Stimulated activated naive CD8-positive, alpha-beta T cell treated with anti-CD3 and anti-CD28 coated beads, Interleukin-15, Interleukin-2, amounts not matched to agents 100 U/mL and 50 U/mL, for 24 hours (primary cell): Measurements from ENCODE around the gene OGFRL1.
"Not testable (repeated sequence)": the region's sequence is repeated elsewhere in the genome, so short reads cannot be mapped to it uniquely, and the experiment has no call there.

Experiments used
- ATAC-seq: fragments of 150-1000 bp; cut with Tn5 transposase; one replicate; pipeline ENCODE4 v1.10.0; 2021
- DNase-seq: peaks from one replicate; pipeline ENCODE4 v3.0.0; 2021

OGFRL1 gene

GRCh38 chr6:71288228-71289038 is at the start of gene OGFRL1:
Gene OGFRL1 (plus strand): TSS chr6:71288811. CDS start chr6:71288937, 126 bp downstream.
- ATAC-seq (peak; percentile 91), DNase-seq (peak; percentile 77)

GRCh38 chr6:71239694-71240093 is 48.9 kb upstream of the OGFRL1 start:
- ATAC-seq: no peak
- DNase-seq: no peak

- no peak for ATAC-seq
- no peak for DNase-seq
Observed at GRCh38 chr6:71245265-71246049, 43.2 kb upstream of the OGFRL1 start.

- ATAC-seq (no peak), DNase-seq (no peak)
Observed at GRCh38 chr6:71246596-71246995, 42.0 kb upstream of the OGFRL1 start.

- DNase-seq: no peak
- peak; percentile 40 for ATAC-seq
Observed at GRCh38 chr6:71248306-71248765, 40.3 kb upstream of the OGFRL1 start.

- ATAC-seq: no peak
- DNase-seq: no peak
Observed at GRCh38 chr6:71248878-71249544, 39.6 kb upstream of the OGFRL1 start.

GRCh38 chr6:71250099-71250602 is 38.5 kb upstream of the OGFRL1 start:
- ATAC-seq: no peak
- DNase-seq: no peak

- DNase-seq: no peak
- ATAC-seq: no peak
Observed at GRCh38 chr6:71252410-71252809, 36.2 kb upstream of the OGFRL1 start.

GRCh38 chr6:71252960-71253359 is 35.7 kb upstream of the OGFRL1 start:
- DNase-seq (no peak), ATAC-seq (no peak)

- DNase-seq: no peak
- no peak for ATAC-seq
Observed at GRCh38 chr6:71254323-71254722, 34.3 kb upstream of the OGFRL1 start.

GRCh38 chr6:71258078-71258866 is 30.3 kb upstream of the OGFRL1 start:
- no peak for ATAC-seq

GRCh38 chr6:71259888-71260604 is 28.6 kb upstream of the OGFRL1 start:
- ATAC-seq (no peak), DNase-seq (no peak)

More at GRCh38 chr6:71258078-71258866, 30.3 kb upstream of the OGFRL1 start:
- no peak for DNase-seq

GRCh38 chr6:71262914-71263313 is 25.7 kb upstream of the OGFRL1 start:
- ATAC-seq (no peak), DNase-seq (no peak)

- not testable (repeated sequence) for ATAC-seq
Observed at GRCh38 chr6:71266392-71266791, 22.2 kb upstream of the OGFRL1 start.

GRCh38 chr6:71268735-71269437 is 19.7 kb upstream of the OGFRL1 start:
- ATAC-seq: no peak
- DNase-seq: no peak

More at GRCh38 chr6:71266392-71266791, 22.2 kb upstream of the OGFRL1 start:
- not testable (repeated sequence) for DNase-seq

GRCh38 chr6:71277926-71278600 is 10.5 kb upstream of the OGFRL1 start:
- DNase-seq: no peak
- no peak for ATAC-seq

GRCh38 chr6:71279321-71279720 is 9.3 kb upstream of the OGFRL1 start:
- ATAC-seq (no peak), DNase-seq (no peak)

- no peak for ATAC-seq
- no peak for DNase-seq
Observed at GRCh38 chr6:71279740-71280139, 8.9 kb upstream of the OGFRL1 start.

GRCh38 chr6:71280701-71281100 is 7.9 kb upstream of the OGFRL1 start:
- ATAC-seq: no peak

GRCh38 chr6:71284785-71285184 is 3.8 kb upstream of the OGFRL1 start:
- DNase-seq: no peak
- ATAC-seq: no peak

More at GRCh38 chr6:71280701-71281100, 7.9 kb upstream of the OGFRL1 start:
- DNase-seq: no peak
